CD4-positive, alpha-beta memory T cell (primary cell): Measurements from ENCODE around the gene HRG. TPM values are rescaled to one million over a fixed set of nuclear protein-coding genes. Genes with fewer than 3 reads are reported as not detected.

Source experiments
- CTCF ChIA-PET: fragments of 350-600 bp; sonication (Branson Sonifier 250); formaldehyde crosslinking; loops from one replicate; lab custom pipeline; 2021; ENCODE audit warnings: inconsistent platforms; ENCODE audit not compliant: partially characterized antibody; lab: Charles Lee
- POLR2A ChIA-PET: fragments of 350-600 bp; sonication (Branson Sonifier 250); formaldehyde crosslinking; loops from one replicate; lab custom pipeline; 2021; ENCODE audit not compliant: partially characterized antibody; lab: Charles Lee
- DNase-seq, 5 donors: peaks; one replicate each; pipeline versions ENCODE4 v3.0.0 to v3.0.0-alpha.2; 2020 to 2022; ENCODE audit warnings: mixed read lengths in 1 of 5
- H3K27ac ChIP-seq: one replicate; pipeline ENCODE4 v1.7.0; 2013; ENCODE audit warnings: low read depth, low read length
- H3K27me3 ChIP-seq: 2 replicates; pipeline ENCODE4 v1.7.0; 2013; ENCODE audit warnings: mild to moderate bottlenecking, low read length, moderate library complexity; ENCODE audit not compliant: insufficient read depth
- H3K36me3 ChIP-seq: 2 replicates; pipeline ENCODE4 v1.7.0; 2013; ENCODE audit warnings: mild to moderate bottlenecking, low read length, moderate library complexity; ENCODE audit not compliant: insufficient read depth
- H3K4me1 ChIP-seq: 2 replicates; pipeline ENCODE4 v1.7.0; 2013; ENCODE audit warnings: mild to moderate bottlenecking, low read length, moderate library complexity; ENCODE audit not compliant: insufficient read depth
- H3K4me3 ChIP-seq, 2 donors: one replicate each; pipeline ENCODE4 v1.7.0; 2013; ENCODE audit warnings: low read length in 2 of 2, mild to moderate bottlenecking in 1 of 2
- H3K9me3 ChIP-seq, 2 donors: one replicate each; pipeline ENCODE4 v1.7.0; 2013; ENCODE audit warnings: low read length in 2 of 2, control low read depth in 1 of 2; ENCODE audit not compliant: control insufficient read depth in 1 of 2
- H3K27ac Mint-ChIP-seq, 7 donors: one replicate each; pipeline ENCODE4 v1.8.0; 2020 to 2021; ENCODE audit warnings: mixed read lengths in 7 of 7, mild to moderate bottlenecking in 6 of 7, inconsistent platforms in 3 of 7, moderate library complexity in 3 of 7
- H3K27me3 Mint-ChIP-seq, 2 donors: one replicate each; pipeline ENCODE4 v1.8.0; 2020 to 2021; ENCODE audit warnings: mixed read lengths in 2 of 2
- H3K36me3 Mint-ChIP-seq, 2 donors: one replicate each; pipeline ENCODE4 v1.8.0; 2020 to 2021; ENCODE audit warnings: mixed read lengths in 2 of 2, inconsistent platforms in 1 of 2, mild to moderate bottlenecking in 1 of 2
- H3K4me1 Mint-ChIP-seq, 4 donors: one replicate each; pipeline ENCODE4 v1.8.0; 2020 to 2021; ENCODE audit warnings: mixed read lengths in 4 of 4, mild to moderate bottlenecking in 1 of 4
- H3K4me3 Mint-ChIP-seq, 8 donors: one replicate each; pipeline ENCODE4 v1.8.0; 2020 to 2021; ENCODE audit warnings: mixed read lengths in 8 of 8, mild to moderate bottlenecking in 7 of 8, moderate library complexity in 6 of 8, inconsistent platforms in 3 of 8
- H3K9me3 Mint-ChIP-seq, 8 donors: one replicate each; pipeline ENCODE4 v1.8.0; 2020 to 2021; ENCODE audit warnings: mixed read lengths in 8 of 8, mild to moderate bottlenecking in 5 of 8, inconsistent platforms in 3 of 8, moderate library complexity in 1 of 8
- intact Hi-C: fragments of 100-400 bp; cut with micrococcal nuclease; formaldehyde crosslinking; loops from one replicate; pipeline ENCODE4 v1.15.1; 2023
- polyA plus RNA-seq, 2 donors: library from polyadenylated mRNA; unstranded; fragments of 300-500 nt; fragmentation: Illumina TruSeq; gene quantifications; one replicate each; pipeline ENCODE4 v1.2.3, GENCODE V29; 2021
- total RNA-seq, 2 experiments: library from RNA; stranded (reverse); gene quantifications; one replicate each; pipeline ENCODE4 v1.2.3, GENCODE V29; 2021

Gene HRG, protein sequence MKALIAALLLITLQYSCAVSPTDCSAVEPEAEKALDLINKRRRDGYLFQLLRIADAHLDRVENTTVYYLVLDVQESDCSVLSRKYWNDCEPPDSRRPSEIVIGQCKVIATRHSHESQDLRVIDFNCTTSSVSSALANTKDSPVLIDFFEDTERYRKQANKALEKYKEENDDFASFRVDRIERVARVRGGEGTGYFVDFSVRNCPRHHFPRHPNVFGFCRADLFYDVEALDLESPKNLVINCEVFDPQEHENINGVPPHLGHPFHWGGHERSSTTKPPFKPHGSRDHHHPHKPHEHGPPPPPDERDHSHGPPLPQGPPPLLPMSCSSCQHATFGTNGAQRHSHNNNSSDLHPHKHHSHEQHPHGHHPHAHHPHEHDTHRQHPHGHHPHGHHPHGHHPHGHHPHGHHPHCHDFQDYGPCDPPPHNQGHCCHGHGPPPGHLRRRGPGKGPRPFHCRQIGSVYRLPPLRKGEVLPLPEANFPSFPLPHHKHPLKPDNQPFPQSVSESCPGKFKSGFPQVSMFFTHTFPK
- total RNA-seq (not detected), polyA plus RNA-seq (not detected)

DNA sequence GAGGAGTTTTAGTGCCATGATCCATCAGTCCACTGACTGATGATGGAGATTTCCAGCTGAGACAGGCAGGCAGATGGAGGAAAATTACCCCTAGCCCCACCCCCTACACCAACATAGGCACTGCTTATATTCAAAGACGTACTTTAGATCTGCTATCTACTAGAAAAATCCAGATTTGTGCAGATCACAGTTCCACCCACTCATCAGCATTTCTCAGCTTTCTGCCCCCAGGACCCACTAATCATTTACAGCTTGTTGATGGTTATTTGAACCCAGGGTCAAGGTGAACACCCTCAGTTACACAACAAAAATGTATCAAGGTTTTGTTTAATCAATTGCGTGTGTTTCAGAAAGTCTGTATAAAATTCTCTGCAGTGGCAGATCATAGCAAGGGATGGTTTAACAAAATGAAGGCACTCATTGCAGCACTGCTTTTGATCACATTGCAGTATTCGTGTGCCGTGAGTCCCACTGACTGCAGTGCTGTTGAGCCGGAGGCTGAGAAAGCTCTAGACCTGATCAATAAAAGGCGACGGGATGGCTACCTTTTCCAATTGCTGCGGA, at the start of gene HRG:
Gene HRG (plus strand): TSS at position 390 of the 564 bp plus-strand sequence. CDS start 18 bp downstream, at position 408.
- Mint-ChIP-seq H3K9me3 (peaks cover 0 to 2% (median 0%) of the 10 kb centered on the region in 8 donors), H3K4me3 (no peak within 1 kb of the TSS), H3K27me3 (peaks cover 8 to 21% of the 10 kb centered on the region in 2 donors), H3K36me3 (no peaks in the 10 kb centered on the region), H3K27ac (peak within 1 kb of the TSS in 1 of 7 donors; percentile 14), H3K4me1 (peaks cover 0 to 9% (median 3%) of the 10 kb centered on the region in 4 donors)
- ChIA-PET CTCF (no interaction called here), POLR2A (no interaction called here)
- no peak within 1 kb of the TSS for H3K4me3 ChIP-seq
- peaks cover 3% of the 10 kb centered on the region for H3K27me3 ChIP-seq
- H3K27ac ChIP-seq: no peak within 1 kb of the TSS
- no peaks in the 10 kb centered on the region for H3K9me3 ChIP-seq
- H3K4me1 ChIP-seq: no peaks in the 10 kb centered on the region
- DNase-seq: no peak
- intact Hi-C loops: no loop called here
- no peaks in the 10 kb centered on the region for H3K36me3 ChIP-seq

DNA sequence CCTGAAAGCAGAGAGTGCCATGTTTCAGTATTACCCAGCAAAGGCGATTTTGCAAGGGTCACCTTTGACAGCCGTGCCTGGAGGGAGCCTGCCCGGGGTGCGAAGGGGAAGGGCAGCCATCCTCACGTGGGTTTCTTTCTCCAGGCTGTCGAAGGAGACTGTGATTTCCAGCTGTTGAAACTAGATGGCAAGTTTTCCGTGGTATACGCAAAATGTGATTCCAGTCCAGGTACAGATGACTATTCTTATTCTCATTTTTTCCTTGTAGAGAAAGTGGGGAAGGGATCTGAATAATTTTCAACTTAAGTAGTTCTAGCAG, 49.6 kb upstream of the HRG start:
- no peaks in the 10 kb centered on the region for H3K36me3 Mint-ChIP-seq
- Histone ChIP-seq H3K4me3 (no peak overlapping the region), H3K9me3 (no peaks in the 10 kb centered on the region), H3K36me3 (no peaks in the 10 kb centered on the region), H3K27me3 (no peaks in the 10 kb centered on the region), H3K4me1 (peaks cover 18% of the 10 kb centered on the region), H3K27ac (no peak overlapping the region)
- CTCF ChIA-PET: interaction anchor here (0.6 to 10.9 kb wide), 47 partner anchors 8 to 1062 kb away, joined by 3 to 278 read pairs (median 6); partner anchors contain the start of genes DNAJB11, RFC4 and TBCCD1
- H3K27me3 Mint-ChIP-seq: peaks cover 9 to 18% of the 10 kb centered on the region in 2 donors
- peak overlapping the region in 2 of 8 donors; percentile 7 to 77 for H3K4me3 Mint-ChIP-seq
- H3K9me3 Mint-ChIP-seq: no peaks in the 10 kb centered on the region
- no peak for DNase-seq
- intact Hi-C loops: loop anchor here (2.0 to 5.0 kb wide), 2 partner anchors 49 to 551 kb away; partner anchors contain the start of gene TBCCD1
- peak overlapping the region in 1 of 7 donors; percentile 39 for H3K27ac Mint-ChIP-seq
- peaks cover 10 to 28% (median 20%) of the 10 kb centered on the region in 4 donors for H3K4me1 Mint-ChIP-seq
- POLR2A ChIA-PET: interaction anchor here (1.0 to 1.8 kb wide), 9 partner anchors 46 to 678 kb away, joined by 3 to 29 read pairs (median 7); partner anchors contain the start of genes DNAJB11, EIF4A2 and TRA2B

DNA sequence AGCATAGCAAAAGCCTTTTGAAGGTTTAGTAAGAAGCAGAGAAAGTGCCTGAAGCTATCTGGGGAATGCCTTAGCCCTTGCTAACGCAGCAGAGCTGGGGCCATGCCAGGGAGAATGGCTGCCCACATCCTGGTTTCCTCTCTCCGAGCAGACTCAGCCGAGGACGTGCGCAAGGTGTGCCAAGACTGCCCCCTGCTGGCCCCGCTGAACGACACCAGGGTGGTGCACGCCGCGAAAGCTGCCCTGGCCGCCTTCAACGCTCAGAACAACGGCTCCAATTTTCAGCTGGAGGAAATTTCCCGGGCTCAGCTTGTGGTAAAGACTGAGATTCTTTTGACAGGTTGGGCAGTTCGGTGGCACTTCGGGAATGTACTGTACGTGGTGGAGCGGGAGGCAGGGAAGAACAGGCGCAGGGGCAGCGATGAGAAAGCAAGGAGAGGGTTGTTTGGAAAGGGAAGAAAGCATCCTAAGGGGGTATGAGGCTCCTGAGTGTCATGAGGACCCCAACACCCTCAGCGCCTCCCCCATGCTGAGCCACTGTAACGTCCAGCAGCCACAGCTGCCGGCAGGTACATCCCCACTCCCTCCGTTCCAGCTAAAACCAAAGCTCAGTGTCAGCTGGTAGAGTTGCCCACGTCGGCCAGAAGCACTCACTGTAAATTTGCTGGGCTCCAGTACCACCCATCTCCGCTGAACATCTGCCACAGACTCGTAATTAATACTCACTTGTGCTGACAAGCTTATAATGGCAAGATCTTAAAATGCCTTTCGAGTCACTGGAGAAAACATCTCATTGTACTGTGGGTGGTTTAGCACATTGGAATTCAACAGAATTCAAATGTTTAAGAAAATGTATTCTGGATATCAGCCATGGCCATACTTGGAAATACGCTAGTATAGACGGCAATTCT, 48.5 kb upstream of the HRG start:
- peak; percentile 81 to 92 (median 86) for DNase-seq
- Histone ChIP-seq H3K27me3 (no peaks in the 10 kb centered on the region), H3K4me1 (peaks cover 18% of the 10 kb centered on the region), H3K4me3 (no peak overlapping the region), H3K27ac (no peak overlapping the region), H3K9me3 (no peaks in the 10 kb centered on the region), H3K36me3 (no peaks in the 10 kb centered on the region)
- intact Hi-C loops: loop anchor here (1.0 to 5.0 kb wide), 7 partner anchors 27 to 640 kb away; partner anchors contain the start of gene TBCCD1
- ChIA-PET CTCF (interaction anchor here (0.6 to 10.9 kb wide), 63 partner anchors 8 to 1063 kb away, joined by 3 to 278 read pairs (median 5); partner anchors contain the start of genes DNAJB11, EIF4A2, RFC4 and TBCCD1), POLR2A (interaction anchor here (0.6 to 1.8 kb wide), 10 partner anchors 47 to 679 kb away, joined by 3 to 29 read pairs (median 6); partner anchors contain the start of genes DNAJB11, EIF4A2 and TRA2B)
- Mint-ChIP-seq H3K27ac (peak overlapping the region in 5 of 7 donors; percentile 41 to 72 (median 69)), H3K36me3 (no peaks in the 10 kb centered on the region), H3K4me3 (peak overlapping the region; percentile 37 to 77 (median 63)), H3K9me3 (no peaks in the 10 kb centered on the region), H3K4me1 (peaks cover 10 to 28% (median 20%) of the 10 kb centered on the region in 4 donors), H3K27me3 (peaks cover 9 to 18% of the 10 kb centered on the region in 2 donors)

DNA sequence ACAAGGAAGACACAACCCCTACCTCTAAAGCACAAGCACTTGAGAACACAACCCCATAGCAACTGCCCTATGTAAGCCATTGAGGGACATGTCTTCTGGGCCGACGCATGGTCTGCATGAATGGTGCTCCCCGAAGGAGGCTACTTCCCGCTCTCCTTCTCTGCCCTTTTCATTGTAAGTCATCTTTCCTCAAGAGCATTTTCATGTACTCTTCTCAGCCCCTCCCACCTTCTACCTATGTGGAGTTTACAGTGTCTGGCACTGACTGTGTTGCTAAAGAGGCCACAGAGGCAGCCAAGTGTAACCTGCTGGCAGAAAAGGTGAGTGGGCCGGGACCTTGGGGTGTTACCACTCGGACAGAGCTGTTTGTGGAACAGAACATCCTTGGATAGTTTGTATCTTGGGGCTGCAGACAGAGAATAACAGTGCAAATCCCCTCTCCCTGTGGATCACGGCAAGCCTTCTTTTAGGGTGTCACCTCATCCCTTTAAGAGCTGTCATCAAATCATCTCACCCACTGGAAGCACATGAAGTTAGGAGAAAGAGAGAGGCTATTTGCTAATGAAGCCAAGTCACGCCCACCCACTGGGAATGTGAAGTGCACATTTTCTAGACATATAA, 47.4 kb upstream of the HRG start:
- DNase-seq: no peak
- H3K4me3 ChIP-seq: no peak overlapping the region
- Mint-ChIP-seq H3K4me3 (no peak overlapping the region), H3K27ac (no peak overlapping the region), H3K4me1 (peaks cover 10 to 25% (median 20%) of the 10 kb centered on the region in 4 donors), H3K36me3 (no peaks in the 10 kb centered on the region), H3K27me3 (peaks cover 14 to 15% of the 10 kb centered on the region in 2 donors), H3K9me3 (no peaks in the 10 kb centered on the region)
- H3K9me3 ChIP-seq: no peaks in the 10 kb centered on the region
- H3K36me3 ChIP-seq: no peaks in the 10 kb centered on the region
- CTCF ChIA-PET: interaction anchor here (1.1 to 10.9 kb wide), 10 partner anchors 7 to 675 kb away, joined by 3 to 278 read pairs (median 57); partner anchors contain the start of gene DNAJB11
- no peak overlapping the region for H3K27ac ChIP-seq
- POLR2A ChIA-PET: no interaction called here
- no peaks in the 10 kb centered on the region for H3K27me3 ChIP-seq
- peaks cover 18% of the 10 kb centered on the region for H3K4me1 ChIP-seq
- intact Hi-C loops: loop anchor here (5.0 kb wide), 1 partner anchor 549 kb away; no protein-coding TSS in a partner anchor

DNA sequence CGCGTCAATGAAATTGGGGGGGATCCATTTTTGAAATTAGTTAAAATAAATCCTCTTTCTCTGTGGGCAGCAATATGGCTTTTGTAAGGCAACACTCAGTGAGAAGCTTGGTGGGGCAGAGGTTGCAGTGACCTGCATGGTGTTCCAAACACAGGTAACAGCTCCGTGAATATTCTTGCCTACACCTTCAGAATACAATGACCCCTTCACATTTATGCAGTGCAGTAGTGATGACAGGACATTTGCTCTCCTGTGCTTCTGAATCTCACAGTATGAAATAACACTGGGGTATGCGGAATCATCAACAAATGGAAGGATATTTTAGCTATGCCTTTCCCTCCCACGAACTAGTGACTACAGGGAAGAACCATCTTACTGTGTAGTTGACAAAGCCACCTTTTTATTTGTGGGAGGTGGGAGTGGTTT, 46.0 kb upstream of the HRG start:
- no peak overlapping the region for H3K27ac Mint-ChIP-seq
- POLR2A ChIA-PET: no interaction called here
- peaks cover 12% of the 10 kb centered on the region for H3K4me1 ChIP-seq
- no peaks in the 10 kb centered on the region for H3K36me3 Mint-ChIP-seq
- no peaks in the 10 kb centered on the region for H3K27me3 ChIP-seq
- H3K4me3 Mint-ChIP-seq: no peak overlapping the region
- H3K27me3 Mint-ChIP-seq: peaks cover 13 to 16% of the 10 kb centered on the region in 2 donors
- H3K27ac ChIP-seq: no peak overlapping the region
- H3K4me1 Mint-ChIP-seq: peaks cover 7 to 18% (median 12%) of the 10 kb centered on the region in 4 donors
- no peaks in the 10 kb centered on the region for H3K36me3 ChIP-seq
- H3K4me3 ChIP-seq: no peak overlapping the region
- intact Hi-C loops: loop anchor here (5.0 kb wide), 1 partner anchor 548 kb away; no protein-coding TSS in a partner anchor
- CTCF ChIA-PET: interaction anchor here (0.8 to 6.9 kb wide), 6 partner anchors 8 to 636 kb away, joined by 3 to 58 read pairs (median 4); no protein-coding TSS in a partner anchor
- DNase-seq: no peak
- no peaks in the 10 kb centered on the region for H3K9me3 Mint-ChIP-seq
- H3K9me3 ChIP-seq: no peaks in the 10 kb centered on the region
